SK-N-SH treated with all-trans-retinoic acid at 6 μM for 48 hours (cell line): ENCODE measurements around the gene DPM2.

Source experiments
- ARNTL ChIP-seq: fragments of 450-650 bp; formaldehyde crosslinking; IDR thresholded peaks from 2 replicates; pipeline ENCODE4 v1.5.0; 2020; ENCODE audit warnings: low read depth, mild to moderate bottlenecking, moderate library complexity, borderline replicate concordance
- GLIS3 ChIP-seq: fragments of 250-450 bp; sonication (Bioruptor Pico); IDR thresholded peaks from 2 replicates; pipeline ENCODE4 v1.5.0; 2020; ENCODE audit warnings: mild to moderate bottlenecking, moderate library complexity
- PATZ1 ChIP-seq: fragments of 250-450 bp; sonication (Bioruptor Pico); IDR thresholded peaks from 2 replicates; pipeline ENCODE4 v1.8.0; 2020; ENCODE audit warnings: mild to moderate bottlenecking, moderate library complexity, borderline replicate concordance
- TCF4 ChIP-seq: fragments of 250-450 bp; sonication (Bioruptor Pico); IDR thresholded peaks from 2 replicates; pipeline ENCODE4 v1.8.0; 2021; ENCODE audit warnings: mild to moderate bottlenecking, moderate library complexity, borderline replicate concordance
- TSHZ2 ChIP-seq: fragments of 250-450 bp; sonication (Bioruptor Pico); IDR thresholded peaks from 2 replicates; pipeline ENCODE4 v1.5.0; 2020; ENCODE audit warnings: mild to moderate bottlenecking, moderate library complexity
- ZFP3 ChIP-seq: fragments of 250-450 bp; sonication (Bioruptor Pico); IDR thresholded peaks from 2 replicates; pipeline ENCODE4 v1.5.0; 2020; ENCODE audit warnings: mild to moderate bottlenecking, moderate library complexity
- ZFP30 ChIP-seq: fragments of 450-650 bp; formaldehyde crosslinking; IDR thresholded peaks from 2 replicates; pipeline ENCODE4 v1.5.0; 2022; ENCODE audit warnings: mild to moderate bottlenecking, moderate library complexity
- ZNF70 ChIP-seq: fragments of 450-650 bp; formaldehyde crosslinking; IDR thresholded peaks from 2 replicates; pipeline ENCODE4 v1.5.0; 2020; ENCODE audit warnings: mild to moderate bottlenecking, moderate library complexity

DNA sequence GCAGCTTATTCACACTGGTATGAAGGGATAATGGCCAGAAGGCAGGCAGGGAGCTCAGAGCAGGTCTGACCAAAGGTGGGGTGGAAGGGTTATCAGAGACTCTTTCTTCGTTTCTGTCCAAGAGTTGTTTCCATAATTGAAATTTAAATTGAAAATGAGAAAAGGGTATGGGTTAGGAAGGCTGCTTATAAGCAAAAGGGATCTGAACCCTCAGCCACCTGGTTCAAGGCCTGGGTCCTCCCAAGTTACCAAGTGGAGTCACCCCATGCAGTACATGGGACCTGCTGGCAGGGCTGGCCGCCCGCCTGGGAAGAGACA is 25.3 kb upstream of the DPM2 start:
- TF ChIP-seq ARNTL (CRISPR knock-in tag) (no peak), GLIS3 (CRISPR knock-in tag) (no peak), ZFP3 (CRISPR knock-in tag) (no peak), TCF4 (CRISPR knock-in tag) (no peak), TSHZ2 (CRISPR knock-in tag) (no peak), ZFP30 (CRISPR knock-in tag) (no peak), PATZ1 (CRISPR knock-in tag) (no peak), ZNF70 (CRISPR knock-in tag) (no peak)
